ENCODE measurements around the gene NEDD4L.

The NEDD4L gene

GRCh38 chr18:58344080-58344670 is 300.1 kb downstream of the NEDD4L start:
- DNase-seq (ENCODE audit: low read depth in 3 of 3) = no peak

- DNase-seq (ENCODE audit: low read depth in 3 of 3) = no peak
These were observed 300.9 kb downstream of the NEDD4L start for GRCh38 chr18:58344861-58345463.

- DNase-seq (ENCODE audit: low read depth in 3 of 3) = no peak
These were observed 301.8 kb downstream of the NEDD4L start for GRCh38 chr18:58345875-58346274.

- no peak for DNase-seq (ENCODE audit: low read depth in 3 of 3)
These were observed 303.1 kb downstream of the NEDD4L start for GRCh38 chr18:58347135-58347534.

- no peak for DNase-seq (ENCODE audit: low read depth in 3 of 3)
These were observed 304.5 kb downstream of the NEDD4L start for GRCh38 chr18:58348517-58348916.

- DNase-seq (ENCODE audit: low read depth in 3 of 3) = no peak
These were observed 304.9 kb downstream of the NEDD4L start for GRCh38 chr18:58348951-58349350.

GRCh38 chr18:58349650-58350049 is 305.6 kb downstream of the NEDD4L start:
- DNase-seq (ENCODE audit: low read depth in 3 of 3) = no peak

- no peak for DNase-seq (ENCODE audit: low read depth in 3 of 3)
These were observed 306.5 kb downstream of the NEDD4L start for GRCh38 chr18:58350526-58350925.

GRCh38 chr18:58351776-58352175 is 307.8 kb downstream of the NEDD4L start:
- DNase-seq (ENCODE audit: low read depth in 3 of 3) = no peak

GRCh38 chr18:58353581-58353980 is 309.6 kb downstream of the NEDD4L start:
- no peak for DNase-seq (ENCODE audit: low read depth in 3 of 3)

- no peak for DNase-seq (ENCODE audit: low read depth in 3 of 3)
These were observed 310.0 kb downstream of the NEDD4L start for GRCh38 chr18:58354051-58354450.

GRCh38 chr18:58354791-58355190 is 310.8 kb downstream of the NEDD4L start:
- DNase-seq (ENCODE audit: low read depth in 3 of 3) = no peak

GRCh38 chr18:58355243-58355642 is 311.2 kb downstream of the NEDD4L start:
- no peak for DNase-seq (ENCODE audit: low read depth in 3 of 3)

- no peak for DNase-seq (ENCODE audit: low read depth in 3 of 3)
These were observed 315.2 kb downstream of the NEDD4L start for GRCh38 chr18:58359218-58359617.

GRCh38 chr18:58359620-58360019 is 315.6 kb downstream of the NEDD4L start:
- DNase-seq (ENCODE audit: low read depth in 3 of 3) = no peak

- DNase-seq (ENCODE audit: low read depth in 3 of 3) = no peak
These were observed 316.3 kb downstream of the NEDD4L start for GRCh38 chr18:58360324-58360723.

GRCh38 chr18:58361212-58361611 is 317.2 kb downstream of the NEDD4L start:
- no peak for DNase-seq (ENCODE audit: low read depth in 3 of 3)

- no peak for DNase-seq (ENCODE audit: low read depth in 3 of 3)
These were observed 318.1 kb downstream of the NEDD4L start for GRCh38 chr18:58362027-58362575.

GRCh38 chr18:58362829-58363271 is 318.8 kb downstream of the NEDD4L start:
- DNase-seq (ENCODE audit: low read depth in 3 of 3) = no peak

GRCh38 chr18:58363767-58364540 is 319.9 kb downstream of the NEDD4L start:
- DNase-seq (ENCODE audit: low read depth in 3 of 3) = no peak

GRCh38 chr18:58364876-58365528 is 321.0 kb downstream of the NEDD4L start:
- DNase-seq (ENCODE audit: low read depth in 3 of 3) = no peak
